OCI-LY1 (cell line): ENCODE measurements around the gene TBC1D14.

Experiments
- H2AFZ ChIP-seq: fragments of 200-600 bp; sonication (generic), shearing (Covaris generic); 2 replicates; pipeline ENCODE4 v1.6.0; 2014; ENCODE audit warnings: antibody characterized with exemption, mild to moderate bottlenecking, low read length
- H3F3A ChIP-seq: fragments of 200-600 bp; sonication (generic), shearing (Covaris generic); 2 replicates; pipeline ENCODE4 v1.6.0; 2014; ENCODE audit warnings: mild to moderate bottlenecking, antibody characterized with exemption, low read length, moderate library complexity; ENCODE audit not compliant: insufficient read depth
- H3K27ac ChIP-seq: fragments of 200-600 bp; sonication (generic); 2 replicates; pipeline ENCODE4 v1.5.1; 2014; ENCODE audit warnings: low read length, mixed run types, mild to moderate bottlenecking, low read depth; ENCODE audit not compliant: poor library complexity, severe bottlenecking
- H3K27me3 ChIP-seq: fragments of 200-600 bp; sonication (generic); 2 replicates; pipeline ENCODE4 v1.6.0; 2014; ENCODE audit warnings: antibody characterized with exemption, mild to moderate bottlenecking, low read length, moderate library complexity; ENCODE audit not compliant: insufficient read depth
- H3K36me3 ChIP-seq: fragments of 200-600 bp; sonication (generic); 2 replicates; pipeline ENCODE4 v1.6.1; 2014; ENCODE audit warnings: mild to moderate bottlenecking, antibody characterized with exemption, low read length, moderate library complexity, mixed read lengths; ENCODE audit not compliant: insufficient read depth
- H3K4me1 ChIP-seq: fragments of 200-600 bp; sonication (generic); 2 replicates; pipeline ENCODE4 v1.5.1; 2014; ENCODE audit warnings: mild to moderate bottlenecking, low read length, moderate library complexity; ENCODE audit not compliant: insufficient read depth, severe bottlenecking
- H3K4me2 ChIP-seq: fragments of 200-600 bp; sonication (generic), shearing (Covaris generic); 2 replicates; pipeline ENCODE4 v1.6.1; 2014; ENCODE audit warnings: low read length
- H3K4me3 ChIP-seq: fragments of 200-600 bp; sonication (generic); 2 replicates; pipeline ENCODE4 v1.5.1; 2014; ENCODE audit warnings: low read length, low read depth, mild to moderate bottlenecking, mixed read lengths; ENCODE audit not compliant: poor library complexity, severe bottlenecking
- H3K79me2 ChIP-seq: fragments of 200-600 bp; shearing (Covaris generic); 2 replicates; pipeline ENCODE4 v1.6.1; 2016; ENCODE audit warnings: mixed run types, low read length, mixed read lengths; ENCODE audit not compliant: insufficient read depth
- H3K9ac ChIP-seq: fragments of 200-600 bp; sonication (generic), shearing (Covaris generic); 2 replicates; pipeline ENCODE4 v1.6.1; 2014; ENCODE audit warnings: mild to moderate bottlenecking, low read length, mixed read lengths
- H3K9me2 ChIP-seq: fragments of 200-600 bp; sonication (generic), shearing (Covaris generic); 2 replicates; pipeline ENCODE4 v1.6.1; 2014; ENCODE audit warnings: low read depth, mild to moderate bottlenecking, low read length, mixed read lengths
- H3K9me3 ChIP-seq: fragments of 200-600 bp; shearing (Covaris generic); 2 replicates; pipeline ENCODE4 v1.6.1; 2014; ENCODE audit warnings: low read length, mixed read lengths
- H4K20me1 ChIP-seq: fragments of 200-600 bp; sonication (generic), shearing (Covaris generic); 2 replicates; pipeline ENCODE4 v1.6.0; 2016; ENCODE audit warnings: mild to moderate bottlenecking, low read length; ENCODE audit not compliant: insufficient read depth
- EZH2 ChIP-seq: fragments of 200-600 bp; sonication (generic), shearing (Covaris generic); IDR thresholded peaks from 2 replicates; pipeline ENCODE4 v1.8.0; 2017; ENCODE audit warnings: borderline replicate concordance, mixed run types, mild to moderate bottlenecking, antibody characterized with exemption, low read length, moderate library complexity, mixed read lengths
- TF ChIP-seq, protein P1 (sequence below): fragments of 200-600 bp; sonication (generic), shearing (Covaris generic); IDR thresholded peaks from 2 replicates; pipeline ENCODE4 v1.5.1; 2017; ENCODE audit warnings: mild to moderate bottlenecking, antibody characterized with exemption, low read length, moderate library complexity, mixed read lengths

Gene TBC1D14

DNA sequence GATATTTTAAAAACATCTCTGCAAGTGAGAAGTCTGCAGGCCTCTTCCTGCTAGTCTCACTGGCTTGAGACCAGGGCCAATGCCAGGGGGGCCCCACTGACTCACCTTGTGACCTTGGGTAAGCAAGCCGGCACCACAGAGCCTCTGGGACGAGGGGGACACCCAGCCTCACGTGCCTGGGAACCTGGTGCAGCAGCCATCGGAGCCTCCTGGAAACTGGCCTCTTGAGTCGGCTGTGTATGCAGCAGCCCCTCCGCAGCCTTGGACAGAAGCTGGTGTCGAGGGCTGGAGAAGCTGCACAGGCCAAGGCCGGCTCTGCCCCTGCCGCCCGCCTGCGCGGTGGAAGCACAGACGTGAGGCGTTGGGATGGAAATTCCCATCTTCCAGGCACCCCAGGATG lies 142.3 kb downstream of the TBC1D14 start:
- Histone ChIP-seq H3K36me3 (peaks cover 20% of the 10 kb centered on the region), H2AFZ (no peak overlapping the region), H3K9me2 (no peaks in the 10 kb centered on the region), H3K4me2 (no peak overlapping the region), H3K4me1 (peaks cover 2% of the 10 kb centered on the region), H3K27ac (no peak overlapping the region), H3K9ac (no peak overlapping the region), H3K79me2 (0 out of 2 replicates have a peak, but pooled peaks cover 6% of the 10 kb centered on the region), H4K20me1 (no peaks in the 10 kb centered on the region), H3K9me3 (no peaks in the 10 kb centered on the region), H3F3A (no peaks in the 10 kb centered on the region), H3K27me3 (no peaks in the 10 kb centered on the region), H3K4me3 (no peak overlapping the region)
- TF ChIP-seq, protein P1, sequence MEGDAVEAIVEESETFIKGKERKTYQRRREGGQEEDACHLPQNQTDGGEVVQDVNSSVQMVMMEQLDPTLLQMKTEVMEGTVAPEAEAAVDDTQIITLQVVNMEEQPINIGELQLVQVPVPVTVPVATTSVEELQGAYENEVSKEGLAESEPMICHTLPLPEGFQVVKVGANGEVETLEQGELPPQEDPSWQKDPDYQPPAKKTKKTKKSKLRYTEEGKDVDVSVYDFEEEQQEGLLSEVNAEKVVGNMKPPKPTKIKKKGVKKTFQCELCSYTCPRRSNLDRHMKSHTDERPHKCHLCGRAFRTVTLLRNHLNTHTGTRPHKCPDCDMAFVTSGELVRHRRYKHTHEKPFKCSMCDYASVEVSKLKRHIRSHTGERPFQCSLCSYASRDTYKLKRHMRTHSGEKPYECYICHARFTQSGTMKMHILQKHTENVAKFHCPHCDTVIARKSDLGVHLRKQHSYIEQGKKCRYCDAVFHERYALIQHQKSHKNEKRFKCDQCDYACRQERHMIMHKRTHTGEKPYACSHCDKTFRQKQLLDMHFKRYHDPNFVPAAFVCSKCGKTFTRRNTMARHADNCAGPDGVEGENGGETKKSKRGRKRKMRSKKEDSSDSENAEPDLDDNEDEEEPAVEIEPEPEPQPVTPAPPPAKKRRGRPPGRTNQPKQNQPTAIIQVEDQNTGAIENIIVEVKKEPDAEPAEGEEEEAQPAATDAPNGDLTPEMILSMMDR = no peak
- TF ChIP-seq EZH2 = no peak

DNA sequence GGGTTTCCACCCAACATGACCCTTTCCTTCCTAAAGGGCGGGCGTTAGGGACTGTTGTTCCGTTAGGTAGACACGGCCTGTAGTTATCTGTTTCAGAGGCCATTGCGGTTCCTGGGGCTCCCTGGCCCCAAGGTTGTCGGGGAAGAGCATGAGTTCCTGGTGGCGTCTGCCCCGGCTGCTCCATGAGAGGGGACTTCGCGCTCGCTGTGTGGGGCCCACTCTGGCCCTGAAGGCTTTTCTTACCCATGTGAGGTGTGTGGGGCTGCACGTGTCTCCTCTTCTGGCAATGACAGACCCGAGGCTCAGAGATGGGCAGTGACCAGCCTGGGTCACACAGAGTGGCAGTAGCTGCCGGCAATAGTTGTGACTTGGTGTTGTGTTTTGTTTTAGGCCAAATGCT lies 142.7 kb downstream of the TBC1D14 start:
- Histone ChIP-seq H4K20me1 (no peaks in the 10 kb centered on the region), H3K36me3 (peaks cover 20% of the 10 kb centered on the region), H3K4me3 (no peak overlapping the region), H3F3A (no peaks in the 10 kb centered on the region), H2AFZ (no peak overlapping the region), H3K9me3 (no peaks in the 10 kb centered on the region), H3K4me2 (no peak overlapping the region), H3K79me2 (0 out of 2 replicates have a peak, but pooled peaks cover 2% of the 10 kb centered on the region), H3K27me3 (no peaks in the 10 kb centered on the region), H3K4me1 (no peaks in the 10 kb centered on the region), H3K9me2 (no peaks in the 10 kb centered on the region), H3K9ac (no peak overlapping the region), H3K27ac (no peak overlapping the region)
- TF ChIP-seq EZH2 = no peak
- TF ChIP-seq, protein P1 = no peak

DNA sequence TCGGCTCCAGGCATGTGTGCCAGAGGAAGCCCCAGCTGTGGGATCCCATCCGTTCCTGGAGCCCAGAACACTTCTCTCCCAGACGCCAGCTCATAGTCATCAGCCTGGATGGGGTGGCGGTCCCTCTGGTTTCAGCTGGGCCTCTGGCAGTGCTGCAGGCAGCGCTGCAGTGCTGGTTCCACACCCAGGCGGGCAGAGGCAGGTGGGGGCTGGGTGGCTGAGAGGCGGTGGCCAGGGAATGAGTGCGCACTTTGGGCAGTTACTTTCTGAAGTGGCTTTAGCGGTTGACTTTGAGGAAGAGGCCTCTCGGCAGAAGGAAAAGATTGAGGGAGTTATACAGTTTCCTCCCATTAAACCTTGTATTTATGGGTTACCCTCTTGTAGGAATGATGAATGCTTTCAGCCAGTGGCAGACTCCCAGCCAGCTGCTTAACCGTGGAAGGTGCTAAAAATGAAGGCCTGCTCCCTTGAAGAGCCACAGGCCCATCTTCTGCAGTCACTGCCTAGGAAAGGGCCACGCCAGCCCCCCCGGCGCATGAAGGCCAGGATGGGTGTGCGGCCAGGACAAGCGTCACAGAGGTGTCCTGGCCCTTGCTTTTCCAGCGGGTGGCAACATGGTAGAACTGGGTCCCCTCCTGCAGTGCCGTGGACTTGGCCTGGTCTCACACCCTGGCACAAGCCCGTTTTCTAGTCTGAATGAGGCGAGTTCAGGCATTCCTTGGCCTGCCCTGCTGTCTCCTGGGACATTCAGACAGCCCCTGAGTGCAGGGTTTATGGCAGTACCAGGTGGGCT lies 143.5 kb downstream of the TBC1D14 start:
- Histone ChIP-seq H3K9me2 (no peaks in the 10 kb centered on the region), H3K79me2 (no peaks in the 10 kb centered on the region), H3K9ac (no peak overlapping the region), H3K27me3 (no peaks in the 10 kb centered on the region), H3K9me3 (no peaks in the 10 kb centered on the region), H4K20me1 (no peaks in the 10 kb centered on the region), H3K4me1 (no peaks in the 10 kb centered on the region), H3K4me2 (no peak overlapping the region), H3F3A (no peaks in the 10 kb centered on the region), H3K27ac (no peak overlapping the region), H2AFZ (no peak overlapping the region), H3K4me3 (no peak overlapping the region), H3K36me3 (peaks cover 20% of the 10 kb centered on the region)
- TF ChIP-seq EZH2 = no peak
- TF ChIP-seq, protein P1 = no peak
